DLD1 (cell line): Measurements from ENCODE around the gene KCNK4.

ENCODE experiments used
- in situ Hi-C: cut with HindIII; loops from 2 replicates; pipeline ENCODE4 v1.10.0; 2017; ENCODE audit warnings: low sequenced_read_pairs

Gene KCNK4

DNA sequence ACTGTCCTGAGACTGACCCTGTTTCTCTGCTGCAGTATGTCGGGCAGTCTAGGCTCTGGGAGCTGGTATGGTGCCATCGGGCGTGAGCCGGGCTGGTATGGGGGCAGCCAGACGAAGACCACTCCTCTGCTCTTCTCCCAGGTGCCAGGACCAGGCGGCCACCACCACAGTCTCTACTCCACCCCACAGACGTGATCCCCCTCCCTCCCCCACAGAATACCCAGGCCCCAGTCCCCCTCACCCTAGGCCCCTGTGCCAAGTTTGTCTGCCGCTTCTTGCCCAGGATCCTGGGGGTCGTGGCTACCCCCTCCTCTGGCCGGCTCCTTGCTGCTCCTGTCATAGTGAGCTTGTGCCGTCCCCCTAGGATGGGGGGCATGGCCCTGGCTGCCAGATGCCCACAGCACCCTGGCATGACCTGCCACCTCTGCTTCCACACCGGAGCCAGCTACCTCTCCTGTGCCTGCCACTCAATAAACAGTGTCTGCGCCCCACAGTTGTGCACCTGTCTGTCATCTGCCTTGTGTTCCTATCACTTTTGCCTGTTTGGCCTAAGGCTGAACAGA, 2.0 kb upstream of the KCNK4 start:
- in situ Hi-C loops, result no loop called here

DNA sequence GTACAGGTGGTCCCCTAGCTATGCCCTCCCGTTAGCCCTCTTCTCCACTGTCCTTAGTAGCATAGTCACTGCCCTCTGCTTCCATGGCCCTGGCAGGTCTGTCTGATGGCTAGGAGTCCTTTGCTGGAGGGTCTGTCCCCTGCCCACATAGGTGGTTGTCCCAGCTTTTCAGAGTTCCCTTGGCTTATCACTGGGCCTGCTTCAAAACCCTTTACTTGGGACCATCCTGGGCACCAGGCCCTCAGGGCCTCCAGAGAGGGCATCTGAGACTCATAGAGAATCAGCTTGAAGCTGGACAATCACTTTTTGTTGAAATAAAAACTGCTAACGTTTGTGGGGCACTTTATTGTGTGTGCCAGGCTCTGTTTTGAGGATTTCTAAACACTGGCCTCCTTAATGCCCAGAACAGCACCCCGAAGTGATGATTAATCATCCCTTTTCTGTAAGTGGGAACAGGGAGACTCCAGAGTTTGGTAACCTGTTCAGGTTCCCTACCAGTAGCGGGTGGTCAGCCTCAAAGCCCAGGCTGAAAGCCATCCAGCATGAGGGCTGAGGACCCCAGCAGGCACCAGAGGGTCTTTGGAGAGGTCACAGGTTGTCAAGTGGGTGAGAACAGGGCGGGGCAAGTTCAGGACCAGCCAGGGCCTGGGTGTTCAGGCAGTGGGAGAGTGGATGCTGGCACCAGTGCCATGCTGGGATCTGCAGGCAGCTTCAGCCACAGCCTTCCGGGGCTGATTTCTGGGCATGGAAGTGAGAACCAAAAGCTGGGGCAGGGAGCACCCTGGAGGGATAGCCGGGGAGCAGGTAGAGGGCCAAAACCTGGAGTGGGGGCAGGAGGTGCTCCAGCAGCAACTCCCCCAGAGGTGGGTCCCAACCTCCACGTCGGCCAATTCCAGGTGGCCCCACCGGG, 495 bp upstream of the KCNK4 start:
- in situ Hi-C loops, result no loop called here

DNA sequence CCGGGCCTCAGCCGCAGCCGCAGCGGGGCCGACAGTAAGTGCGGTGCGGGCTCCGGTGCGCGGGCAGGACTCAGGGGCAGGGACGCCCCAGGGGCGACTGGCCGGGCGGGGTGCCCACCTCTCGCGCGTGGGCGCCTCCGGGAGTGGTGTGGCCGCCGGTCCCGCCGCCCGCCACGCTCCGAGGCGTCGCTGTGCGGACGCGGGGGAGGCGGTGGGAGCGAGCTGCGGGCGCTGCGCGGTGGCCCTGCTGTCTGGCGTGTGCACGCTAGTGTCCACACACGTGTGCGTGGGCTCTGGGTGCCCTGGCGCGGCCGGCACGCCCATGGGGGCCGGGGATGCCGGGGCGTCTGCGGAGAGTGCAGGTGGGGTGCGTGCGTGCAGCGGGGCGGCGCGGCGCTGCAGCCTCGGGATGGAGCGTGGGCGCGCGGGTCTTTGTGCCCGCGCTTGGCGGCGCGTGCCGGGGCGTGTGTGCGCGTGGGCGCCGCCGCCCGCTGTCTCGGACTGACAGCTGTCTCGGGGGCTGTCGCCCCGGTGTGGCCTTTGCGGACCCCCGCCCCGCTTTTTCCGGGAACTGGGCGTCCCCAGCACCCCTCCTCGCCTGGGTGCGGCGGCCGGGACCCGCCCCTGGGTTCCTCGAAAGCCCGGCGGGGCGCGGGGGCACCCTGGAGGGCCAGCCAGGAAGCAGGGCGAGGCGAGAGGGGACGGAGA, 804 bp downstream of the KCNK4 start:
- in situ Hi-C loops, result no loop called here

DNA sequence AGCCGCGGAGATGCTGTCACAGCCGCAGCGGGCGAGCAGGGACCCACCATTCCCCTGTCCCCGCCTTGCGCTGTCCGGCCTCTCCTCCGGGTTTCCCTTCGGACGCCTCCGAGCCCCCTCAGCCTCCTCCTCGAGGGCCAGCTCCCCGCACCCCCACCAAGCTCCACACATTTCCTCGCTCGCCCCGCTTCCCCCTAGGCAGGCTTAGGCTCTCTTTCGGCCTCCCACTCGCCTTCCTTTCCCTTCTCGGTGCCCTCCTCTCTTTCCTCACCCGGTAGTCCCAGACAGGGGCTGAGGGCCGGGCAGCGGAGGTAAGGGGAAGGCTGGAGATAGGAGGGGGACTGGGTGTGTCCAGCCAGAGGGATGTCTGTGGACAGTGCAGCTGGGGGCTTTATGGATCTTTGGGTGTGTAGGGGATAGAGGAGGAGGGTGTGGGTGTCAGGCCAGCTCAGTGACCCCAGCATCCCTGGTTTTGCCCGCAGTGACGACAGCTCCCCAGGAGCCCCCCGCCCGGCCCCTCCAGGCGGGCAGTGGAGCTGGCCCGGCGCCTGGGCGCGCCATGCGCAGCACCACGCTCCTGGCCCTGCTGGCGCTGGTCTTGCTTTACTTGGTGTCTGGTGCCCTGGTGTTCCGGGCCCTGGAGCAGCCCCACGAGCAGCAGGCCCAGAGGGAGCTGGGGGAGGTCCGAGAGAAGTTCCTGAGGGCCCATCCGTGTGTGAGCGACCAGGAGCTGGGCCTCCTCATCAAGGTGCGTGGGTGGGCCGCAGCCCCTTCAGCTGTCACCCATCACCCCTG, 1.6 kb downstream of the KCNK4 start:
- in situ Hi-C loops, result no loop called here

DNA sequence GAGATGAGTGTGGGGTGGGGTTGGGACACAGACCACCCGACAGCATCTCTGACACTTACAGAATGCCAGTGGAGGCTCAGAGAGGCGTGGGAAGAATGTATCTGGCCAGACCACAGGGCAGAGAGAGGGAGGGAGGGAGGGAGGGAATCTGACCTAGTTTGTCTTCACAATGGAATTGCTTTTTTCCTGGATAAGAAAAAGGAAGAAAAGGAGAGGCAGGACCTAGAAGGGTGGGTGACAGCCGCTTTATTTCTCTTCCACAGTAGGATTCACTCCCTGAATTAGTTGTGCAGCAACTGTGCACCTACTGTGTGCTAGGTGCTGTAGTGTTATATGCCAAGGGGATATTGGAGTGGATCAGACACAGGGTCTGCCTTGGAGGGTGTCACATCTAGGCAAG, 3.7 kb downstream of the KCNK4 start:
- in situ Hi-C loops, result no loop called here

DNA sequence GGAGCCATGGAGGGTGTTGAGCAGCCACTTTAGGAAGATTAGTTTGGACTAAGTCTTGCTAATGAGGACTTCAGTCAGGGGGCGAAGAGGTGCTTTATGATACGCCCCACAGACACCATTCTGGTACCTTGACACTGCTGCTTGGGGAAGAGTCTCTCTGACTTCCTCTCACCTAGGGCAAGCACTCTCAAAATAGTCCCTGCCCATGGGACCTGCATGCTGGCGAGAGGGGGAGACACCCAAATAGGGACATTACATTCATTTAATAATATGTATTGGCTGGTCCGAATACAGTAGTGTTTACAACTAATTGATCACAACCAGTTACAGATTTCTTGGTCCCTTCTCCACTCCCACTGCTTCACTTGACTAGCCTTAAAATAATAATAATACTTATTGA, 4.7 kb downstream of the KCNK4 start:
- in situ Hi-C loops, result no loop called here

DNA sequence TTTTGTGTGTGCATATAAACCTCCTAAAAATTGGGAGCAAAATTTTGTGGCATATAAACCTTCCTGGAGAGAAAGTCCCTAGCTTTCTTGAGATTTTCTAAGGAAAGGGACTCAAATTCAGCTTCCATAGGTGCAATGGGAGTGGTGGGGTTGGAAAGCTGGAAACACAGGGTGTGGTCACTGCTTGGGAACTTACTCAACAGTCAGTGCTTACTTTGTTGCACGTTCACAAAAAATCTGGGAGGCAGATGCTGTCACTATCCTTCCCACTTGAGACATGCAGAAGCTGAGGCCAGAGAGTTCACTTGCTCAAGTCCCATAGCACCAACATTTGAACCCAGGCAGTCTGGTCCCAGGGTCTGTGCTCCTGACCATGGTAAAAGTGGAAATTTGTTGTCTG, 5.1 kb downstream of the KCNK4 start:
- in situ Hi-C loops, result no loop called here

DNA sequence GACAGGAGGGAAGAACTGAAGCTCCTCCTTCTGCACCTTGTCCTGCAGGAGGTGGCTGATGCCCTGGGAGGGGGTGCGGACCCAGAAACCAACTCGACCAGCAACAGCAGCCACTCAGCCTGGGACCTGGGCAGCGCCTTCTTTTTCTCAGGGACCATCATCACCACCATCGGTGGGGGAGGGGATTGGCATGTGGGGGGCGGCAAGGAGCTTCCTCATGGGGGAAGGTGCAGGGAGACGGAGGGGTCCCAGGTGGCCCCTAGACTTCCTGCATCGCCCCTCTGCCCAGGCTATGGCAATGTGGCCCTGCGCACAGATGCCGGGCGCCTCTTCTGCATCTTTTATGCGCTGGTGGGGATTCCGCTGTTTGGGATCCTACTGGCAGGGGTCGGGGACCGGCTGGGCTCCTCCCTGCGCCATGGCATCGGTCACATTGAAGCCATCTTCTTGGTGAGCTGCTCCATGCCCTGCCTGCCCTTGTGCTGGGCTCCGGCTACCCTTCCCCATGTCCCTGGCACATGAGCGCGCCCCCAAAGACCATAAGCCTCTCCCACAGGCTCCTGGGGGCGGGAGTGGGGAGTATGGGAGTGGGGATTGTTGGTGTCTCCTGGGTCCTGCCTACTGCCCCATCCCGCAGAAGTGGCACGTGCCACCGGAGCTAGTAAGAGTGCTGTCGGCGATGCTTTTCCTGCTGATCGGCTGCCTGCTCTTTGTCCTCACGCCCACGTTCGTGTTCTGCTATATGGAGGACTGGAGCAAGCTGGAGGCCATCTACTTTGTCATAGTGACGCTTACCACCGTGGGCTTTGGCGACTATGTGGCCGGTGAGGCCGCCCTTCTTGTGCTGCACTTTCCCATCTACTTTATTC, 6.0 kb downstream of the KCNK4 start:
- in situ Hi-C loops, result no loop called here

DNA sequence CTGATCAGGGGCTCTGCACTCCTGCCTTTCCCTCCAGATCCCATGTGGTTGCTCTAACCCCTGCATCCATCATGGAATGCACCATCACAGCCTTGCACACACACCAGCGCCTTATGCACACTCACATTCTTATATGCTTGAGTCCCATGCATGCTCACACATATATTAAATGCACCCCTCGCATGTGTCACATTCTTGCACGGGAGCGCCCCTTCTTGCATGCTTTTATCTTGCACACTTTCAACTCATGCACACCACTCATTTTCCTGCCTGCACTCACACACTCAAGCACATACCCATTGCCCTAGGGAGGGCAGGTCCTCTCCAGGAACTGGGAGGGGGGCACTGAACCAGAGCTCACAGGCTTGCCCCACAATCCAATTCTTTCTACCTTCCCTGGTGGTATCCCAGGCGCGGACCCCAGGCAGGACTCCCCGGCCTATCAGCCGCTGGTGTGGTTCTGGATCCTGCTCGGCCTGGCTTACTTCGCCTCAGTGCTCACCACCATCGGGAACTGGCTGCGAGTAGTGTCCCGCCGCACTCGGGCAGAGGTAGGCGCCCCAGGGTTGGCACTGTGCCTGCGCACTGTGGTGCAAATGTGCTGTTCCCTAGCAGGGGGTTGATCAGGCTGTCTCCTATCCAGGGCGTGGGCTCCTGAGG, 6.7 kb downstream of the KCNK4 start:
- in situ Hi-C loops, result no loop called here

DNA sequence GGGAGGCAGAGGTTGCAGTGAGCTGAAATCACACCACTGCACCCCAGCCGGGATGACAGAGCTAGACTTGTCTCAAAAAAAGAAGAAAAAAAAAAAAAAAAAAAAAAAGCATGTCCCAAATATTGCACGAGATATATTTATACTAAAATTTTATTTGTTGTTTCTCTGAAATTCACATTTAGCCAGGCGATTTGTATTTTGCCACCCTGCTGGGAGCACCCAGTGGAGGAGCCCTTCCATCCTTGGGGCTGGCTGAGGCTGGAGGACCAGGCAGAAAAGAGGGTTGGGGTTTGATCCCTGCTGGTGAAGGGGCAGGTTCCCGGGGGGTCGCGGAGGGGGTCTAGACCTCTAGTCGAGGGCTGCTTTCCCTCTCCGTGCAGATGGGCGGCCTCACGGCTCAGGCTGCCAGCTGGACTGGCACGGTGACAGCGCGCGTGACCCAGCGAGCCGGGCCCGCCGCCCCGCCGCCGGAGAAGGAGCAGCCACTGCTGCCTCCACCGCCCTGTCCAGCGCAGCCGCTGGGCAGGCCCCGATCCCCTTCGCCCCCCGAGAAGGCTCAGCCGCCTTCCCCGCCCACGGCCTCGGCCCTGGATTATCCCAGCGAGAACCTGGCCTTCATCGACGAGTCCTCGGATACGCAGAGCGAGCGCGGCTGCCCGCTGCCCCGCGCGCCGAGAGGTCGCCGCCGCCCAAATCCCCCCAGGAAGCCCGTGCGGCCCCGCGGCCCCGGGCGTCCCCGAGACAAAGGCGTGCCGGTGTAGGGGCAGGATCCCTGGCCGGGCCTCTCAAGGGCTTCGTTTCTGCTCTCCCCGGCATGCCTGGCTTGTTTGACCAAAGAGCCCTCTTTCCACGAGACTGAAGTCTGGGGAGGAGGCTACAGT, 8.1 kb downstream of the KCNK4 start:
- in situ Hi-C loops, result no loop called here

DNA sequence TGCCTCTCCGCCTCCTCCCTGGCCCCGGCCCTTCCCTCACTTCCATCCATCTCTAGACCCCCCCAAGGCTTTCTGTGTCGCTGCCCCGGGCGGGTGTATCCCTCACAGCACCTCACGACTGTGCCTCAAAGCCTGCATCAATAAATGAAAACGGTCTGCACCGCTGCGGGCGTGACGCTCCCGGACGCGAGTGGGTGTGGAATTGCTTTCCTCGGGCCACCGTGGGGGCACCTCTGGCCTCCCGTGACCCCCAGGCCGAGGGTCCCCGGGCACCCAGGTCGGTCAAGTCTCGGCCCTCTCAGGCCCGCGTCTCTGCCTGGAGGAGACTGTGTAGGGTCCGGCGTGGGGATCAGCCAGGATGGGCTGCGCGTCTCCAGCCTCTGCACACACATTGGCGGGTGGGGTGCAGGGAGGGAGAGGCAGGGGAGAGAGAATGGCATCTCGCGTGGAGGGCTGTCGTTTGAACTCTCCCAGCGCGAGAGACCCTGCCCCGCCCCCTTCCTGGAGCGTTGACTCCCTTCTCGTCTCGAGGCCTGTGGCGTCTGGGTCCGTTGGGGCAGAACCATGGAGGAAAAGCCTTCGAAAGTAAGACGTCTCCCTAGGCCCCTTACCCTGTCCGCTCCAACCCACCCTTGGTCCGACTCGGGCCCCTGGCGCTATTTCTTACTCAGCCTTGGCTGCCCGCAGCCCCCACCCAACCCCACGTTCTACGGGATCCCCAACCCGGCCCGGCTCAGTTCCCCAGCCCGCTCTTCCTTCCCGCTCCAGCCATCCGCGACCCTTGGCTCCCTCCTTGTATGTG, 8.9 kb downstream of the KCNK4 start, which contains the start of gene CATSPERZ:
CATSPERZ (plus strand) TSS at position 512 of the 802 bp plus-strand sequence; CDS start at position 565, 53 bp downstream.
- in situ Hi-C loops, result no loop called here

DNA sequence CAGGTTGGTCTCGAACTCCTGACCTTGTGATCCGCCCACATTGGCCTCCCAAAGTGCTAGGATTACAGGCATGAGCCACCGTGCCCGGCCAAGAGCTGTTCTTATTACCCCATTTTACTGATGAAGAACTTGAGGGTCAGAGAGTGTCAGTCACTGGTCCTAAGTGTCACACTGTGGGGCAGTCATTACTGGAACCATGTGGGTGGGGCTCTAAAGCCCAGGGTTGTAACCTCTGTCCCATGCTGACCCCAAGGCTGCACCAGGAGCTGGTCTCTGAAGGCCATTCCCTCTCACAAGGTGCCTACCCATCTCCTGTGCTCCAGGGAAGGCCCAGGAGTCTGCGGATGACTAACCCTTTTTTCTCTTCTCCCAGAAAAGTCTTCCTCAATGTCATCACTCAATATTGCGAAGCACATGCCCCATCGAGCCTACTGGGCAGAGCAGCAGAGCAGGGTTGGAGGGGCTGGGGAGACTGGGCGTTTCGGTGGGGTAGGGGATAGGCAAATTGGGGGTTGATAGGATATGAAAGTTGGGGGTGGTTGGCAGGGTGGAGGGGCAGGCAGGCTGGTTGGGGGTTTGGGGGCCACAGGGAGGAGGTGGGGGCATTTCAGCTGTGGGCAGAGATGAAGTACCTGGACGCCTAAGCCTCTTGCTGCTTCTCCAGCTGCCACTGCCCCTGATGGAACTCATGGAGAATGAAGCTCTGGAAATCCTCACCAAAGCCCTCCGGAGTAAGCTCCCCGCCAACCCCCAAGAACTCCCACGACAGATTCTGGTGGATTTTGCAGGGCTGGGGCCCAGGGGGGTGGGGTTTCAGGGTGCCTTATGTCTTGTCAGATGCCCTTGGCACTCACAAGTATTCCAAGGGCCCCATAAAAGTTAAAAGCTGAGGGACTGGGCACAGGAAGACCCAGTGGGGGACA, 12.3 kb downstream of the KCNK4 start:
- in situ Hi-C loops, result no loop called here

DNA sequence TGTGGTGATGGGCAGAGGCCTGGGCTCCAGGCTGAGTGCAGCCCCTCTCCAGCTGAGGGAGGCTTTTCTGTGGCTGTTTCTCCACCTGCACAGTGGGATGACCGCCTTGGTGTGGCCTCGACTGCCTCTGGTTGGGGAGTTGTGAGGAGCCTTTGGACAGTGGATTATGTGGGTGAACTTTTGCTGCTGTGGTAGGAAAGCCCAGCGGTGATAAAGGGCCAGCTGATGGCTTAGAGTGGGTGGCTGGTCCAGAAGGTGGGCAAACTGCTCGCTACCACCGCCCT, 12.9 kb downstream of the KCNK4 start:
- in situ Hi-C loops, result no loop called here

DNA sequence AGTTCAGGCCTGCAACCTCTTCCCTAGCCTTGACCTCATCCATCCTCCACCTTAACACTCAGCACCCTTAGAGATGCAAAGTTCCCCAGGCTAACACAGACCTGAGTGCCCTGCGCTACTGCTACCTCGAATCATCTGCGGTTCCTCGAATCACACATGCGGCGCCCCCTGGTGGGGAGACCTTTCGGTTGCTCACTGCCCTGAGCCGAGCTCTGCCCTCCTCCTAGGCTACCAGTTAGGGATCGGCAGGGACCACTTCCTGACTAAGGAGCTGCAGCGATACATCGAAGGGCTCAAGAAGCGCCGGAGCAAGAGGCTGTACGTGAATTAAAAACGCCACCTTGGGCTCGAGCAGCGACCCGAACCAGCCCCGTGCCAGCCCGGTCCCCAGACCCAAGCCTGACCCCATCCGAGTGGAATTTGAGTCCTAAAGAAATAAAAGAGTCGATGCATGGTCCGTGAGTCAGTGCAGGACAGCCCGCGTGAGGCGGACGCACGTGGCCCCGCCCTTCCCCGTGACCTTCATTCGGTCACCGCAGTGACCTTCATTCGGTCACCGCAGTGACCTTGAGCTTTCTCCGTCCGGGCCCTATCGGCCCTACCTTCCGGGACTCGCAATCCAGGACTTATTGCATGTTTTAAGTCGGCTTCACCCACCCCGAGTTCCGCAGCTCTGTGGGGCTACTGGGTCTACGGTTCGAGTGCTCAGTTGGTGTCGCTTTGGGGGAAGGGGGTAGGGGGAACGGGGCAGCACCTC, 13.4 kb downstream of the KCNK4 start:
- in situ Hi-C loops, result no loop called here

DNA sequence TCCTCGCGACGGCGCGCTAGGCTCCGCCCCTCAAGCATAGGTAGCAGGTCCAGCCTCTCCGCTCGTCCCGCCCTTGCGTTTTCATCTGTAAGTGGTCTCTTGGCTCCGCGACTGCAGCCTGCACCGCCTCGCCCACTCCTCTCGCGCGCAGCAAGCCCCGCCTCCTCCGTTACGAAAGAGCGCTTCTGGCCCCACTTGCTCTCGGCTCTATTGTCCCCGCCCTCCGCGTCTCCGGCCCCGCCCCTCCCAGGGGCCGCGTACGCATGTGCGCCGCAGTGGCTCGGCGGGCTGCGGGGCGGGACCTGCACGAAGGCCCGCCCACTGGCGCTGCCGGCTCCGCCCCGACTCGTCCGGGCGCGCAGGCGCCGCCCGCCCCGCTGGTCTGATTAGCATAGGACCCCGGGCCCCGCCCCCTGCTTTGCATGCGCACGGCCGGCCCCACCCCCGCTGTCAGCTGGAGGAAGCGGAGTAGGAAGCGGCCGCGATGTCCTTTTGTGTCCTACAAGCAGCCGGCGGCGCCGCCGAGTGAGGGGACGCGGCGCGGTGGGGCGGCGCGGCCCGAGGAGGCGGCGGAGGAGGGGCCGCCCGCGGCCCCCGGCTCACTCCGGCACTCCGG, 14.1 kb downstream of the KCNK4 start, which contains the start of gene ESRRA:
ESRRA (plus strand) TSS at position 450 of the 616 bp plus-strand sequence. CDS start 1,656 bp downstream, outside the sequence.
- in situ Hi-C loops, result no loop called here
